ENCODE data around the gene ZFAND3.

The ZFAND3 gene

DNA sequence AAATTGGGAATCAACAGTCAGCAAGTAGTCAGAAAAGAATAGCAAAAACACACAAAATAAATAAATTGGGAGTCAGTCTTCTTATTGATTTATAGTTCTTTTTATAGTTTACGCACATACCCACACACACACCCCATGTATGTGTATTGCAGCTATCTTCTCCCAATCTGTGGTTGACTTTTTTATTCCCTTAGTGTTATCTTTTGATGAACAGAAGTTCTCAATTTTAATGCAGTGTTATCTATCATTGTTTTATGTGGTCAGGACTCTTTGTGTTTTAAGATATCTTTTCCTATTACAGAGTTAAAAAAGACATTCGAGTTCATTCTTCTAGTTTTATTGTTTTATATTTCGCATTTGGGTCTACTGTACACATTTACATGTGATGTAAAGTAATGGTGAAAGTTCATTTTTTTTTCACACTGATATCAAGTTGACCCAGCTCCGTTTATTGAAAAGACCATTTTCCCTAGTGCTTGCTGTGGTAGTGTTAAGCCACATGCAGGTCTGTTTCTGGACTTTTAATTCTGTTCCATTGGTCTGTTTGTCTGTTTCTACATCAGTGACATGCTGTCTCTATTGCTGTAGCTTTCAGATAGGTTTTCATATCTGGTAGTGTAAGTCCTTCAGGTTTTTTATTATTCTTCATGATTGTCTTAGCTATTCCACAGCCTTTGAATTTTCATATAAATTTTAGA lies 78.4 kb downstream of the ZFAND3 start:
- H3K27me3 ChIP-seq (ENCODE audit: insufficient read depth, low read length, poor library complexity) = no peaks in the 10 kb centered on the region
- ATAC-seq (ENCODE audit: insufficient read depth, low read depth) = no peak
- H3K36me3 ChIP-seq (ENCODE audit: insufficient read depth, low read length) = no peaks in the 10 kb centered on the region
- no peak overlapping the region for H3K27ac ChIP-seq (ENCODE audit: low read length)
- no peaks in the 10 kb centered on the region for H3K9me3 ChIP-seq (ENCODE audit: insufficient read depth, low read length, severe bottlenecking)
- peaks cover 37% of the 10 kb centered on the region; the same call in 1 of the 2 replicates for H4K20me1 ChIP-seq (ENCODE audit: insufficient read depth, low read length)
- no peaks in the 10 kb centered on the region for H3K4me1 ChIP-seq (ENCODE audit: insufficient read depth, low read length)
- TF ChIP-seq, protein P1, sequence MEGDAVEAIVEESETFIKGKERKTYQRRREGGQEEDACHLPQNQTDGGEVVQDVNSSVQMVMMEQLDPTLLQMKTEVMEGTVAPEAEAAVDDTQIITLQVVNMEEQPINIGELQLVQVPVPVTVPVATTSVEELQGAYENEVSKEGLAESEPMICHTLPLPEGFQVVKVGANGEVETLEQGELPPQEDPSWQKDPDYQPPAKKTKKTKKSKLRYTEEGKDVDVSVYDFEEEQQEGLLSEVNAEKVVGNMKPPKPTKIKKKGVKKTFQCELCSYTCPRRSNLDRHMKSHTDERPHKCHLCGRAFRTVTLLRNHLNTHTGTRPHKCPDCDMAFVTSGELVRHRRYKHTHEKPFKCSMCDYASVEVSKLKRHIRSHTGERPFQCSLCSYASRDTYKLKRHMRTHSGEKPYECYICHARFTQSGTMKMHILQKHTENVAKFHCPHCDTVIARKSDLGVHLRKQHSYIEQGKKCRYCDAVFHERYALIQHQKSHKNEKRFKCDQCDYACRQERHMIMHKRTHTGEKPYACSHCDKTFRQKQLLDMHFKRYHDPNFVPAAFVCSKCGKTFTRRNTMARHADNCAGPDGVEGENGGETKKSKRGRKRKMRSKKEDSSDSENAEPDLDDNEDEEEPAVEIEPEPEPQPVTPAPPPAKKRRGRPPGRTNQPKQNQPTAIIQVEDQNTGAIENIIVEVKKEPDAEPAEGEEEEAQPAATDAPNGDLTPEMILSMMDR (IDR thresholded peaks at IDR 0.05; ENCODE audit: borderline replicate concordance, extremely low read depth, low read length, poor library complexity, severe bottlenecking) = no peak
- no peak for TF ChIP-seq EZH2 (IDR thresholded peaks at IDR 0.05; ENCODE audit: borderline replicate concordance, low read depth, low read length, severe bottlenecking)
- no peak overlapping the region for H3K4me2 ChIP-seq (ENCODE audit: insufficient read depth, low read length)
- H3K9ac ChIP-seq (ENCODE audit: low read depth, low read length) = no peak overlapping the region
- H2AFZ ChIP-seq (ENCODE audit: low read depth, low read length) = no peak overlapping the region
- no peak for DNase-seq
- H3K4me3 ChIP-seq (ENCODE audit: low read depth in 1 of 2, low read length in 2 of 2) = no peak overlapping the region
- peaks cover 88% of the 10 kb centered on the region for H3K79me2 ChIP-seq (ENCODE audit: insufficient read depth, low read length)

DNA sequence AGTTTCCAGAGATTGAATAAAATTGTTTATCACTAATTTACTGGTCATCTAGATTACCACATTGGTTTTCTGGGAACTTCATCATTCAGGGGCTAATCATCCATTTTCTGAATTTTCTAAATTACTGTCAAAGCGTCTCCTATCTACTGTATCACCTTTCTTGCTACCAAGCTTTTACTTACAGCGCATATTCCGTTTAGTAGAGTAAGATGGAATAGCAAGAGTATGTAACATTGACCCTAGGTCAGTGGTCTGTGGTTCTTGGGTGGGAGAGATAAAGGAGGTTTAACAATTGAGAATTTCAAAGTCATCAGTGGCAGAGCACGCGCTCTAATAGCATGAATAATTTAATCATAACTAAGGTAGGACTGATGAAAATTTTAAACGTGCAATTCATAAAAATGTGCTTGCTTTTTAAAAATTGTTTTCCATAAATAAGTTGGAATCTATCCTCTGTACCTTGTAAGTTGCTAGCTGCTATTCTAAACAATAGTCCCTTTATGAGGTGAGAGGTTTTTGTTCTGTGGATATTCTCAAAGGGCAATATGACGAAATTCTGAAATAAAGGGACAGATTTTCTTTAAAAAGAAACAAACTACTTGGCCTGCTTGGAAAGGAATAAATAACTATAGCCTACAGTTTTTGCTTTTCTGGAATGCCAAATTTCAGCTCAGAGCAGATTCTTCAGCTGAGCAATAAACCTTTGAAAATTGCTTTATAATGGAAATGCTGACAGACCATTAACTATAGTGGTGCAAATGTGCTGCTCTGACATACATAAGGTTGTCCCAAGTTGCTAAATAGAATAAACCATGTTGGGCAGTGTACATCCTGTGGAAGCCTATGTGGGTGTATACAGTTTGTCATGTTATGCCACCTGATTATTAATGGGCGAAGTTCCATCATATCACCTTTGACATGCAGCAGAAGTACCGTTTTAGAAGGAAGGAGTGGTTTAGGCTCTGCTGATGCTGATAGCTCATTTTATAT lies 84.1 kb downstream of the ZFAND3 start:
- Histone ChIP-seq H3K79me2 (ENCODE audit: insufficient read depth, low read length) (peaks cover 98% of the 10 kb centered on the region), H3K27ac (ENCODE audit: low read length) (no peak overlapping the region), H3K4me1 (ENCODE audit: insufficient read depth, low read length) (no peaks in the 10 kb centered on the region), H3K9ac (ENCODE audit: low read depth, low read length) (no peak overlapping the region), H3K4me3 (ENCODE audit: low read depth in 1 of 2, low read length in 2 of 2) (no peak overlapping the region), H4K20me1 (ENCODE audit: insufficient read depth, low read length) (peaks cover 61% of the 10 kb centered on the region; the same call in 1 of the 2 replicates), H3K27me3 (ENCODE audit: insufficient read depth, low read length, poor library complexity) (no peaks in the 10 kb centered on the region), H2AFZ (ENCODE audit: low read depth, low read length) (no peak overlapping the region), H3K9me3 (ENCODE audit: insufficient read depth, low read length, severe bottlenecking) (no peaks in the 10 kb centered on the region), H3K4me2 (ENCODE audit: insufficient read depth, low read length) (no peak overlapping the region), H3K36me3 (ENCODE audit: insufficient read depth, low read length) (no peaks in the 10 kb centered on the region)
- DNase-seq (no peak), ATAC-seq (ENCODE audit: insufficient read depth, low read depth) (no peak)
- TF ChIP-seq, protein P1 (IDR thresholded peaks at IDR 0.05; ENCODE audit: borderline replicate concordance, extremely low read depth, low read length, poor library complexity, severe bottlenecking) = no peak
- TF ChIP-seq EZH2 (IDR thresholded peaks at IDR 0.05; ENCODE audit: borderline replicate concordance, low read depth, low read length, severe bottlenecking) = no peak

DNA sequence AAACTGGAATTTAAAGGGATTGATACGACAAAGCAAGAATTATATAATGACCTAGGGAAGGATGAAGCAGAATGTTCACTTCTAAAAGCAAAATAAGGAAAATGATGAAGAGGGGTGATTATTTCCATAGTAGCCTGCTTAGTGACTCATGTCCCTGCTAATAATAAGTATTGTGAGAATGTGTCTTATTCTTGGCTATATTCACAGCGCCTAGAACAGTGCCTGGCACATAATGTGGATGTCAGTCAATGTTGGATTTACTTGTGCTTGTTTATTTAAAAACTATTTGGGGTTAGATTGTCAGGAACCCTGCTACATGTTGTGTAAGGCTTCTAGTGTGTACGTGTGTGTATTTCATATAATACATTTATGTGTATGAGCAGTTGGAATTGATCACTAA lies 85.1 kb downstream of the ZFAND3 start:
- TF ChIP-seq EZH2 (IDR thresholded peaks at IDR 0.05; ENCODE audit: borderline replicate concordance, low read depth, low read length, severe bottlenecking) = no peak
- TF ChIP-seq, protein P1 (IDR thresholded peaks at IDR 0.05; ENCODE audit: borderline replicate concordance, extremely low read depth, low read length, poor library complexity, severe bottlenecking) = no peak
- no peaks in the 10 kb centered on the region for H3K9me3 ChIP-seq (ENCODE audit: insufficient read depth, low read length, severe bottlenecking)
- no peak overlapping the region for H2AFZ ChIP-seq (ENCODE audit: low read depth, low read length)
- no peaks in the 10 kb centered on the region for H3K36me3 ChIP-seq (ENCODE audit: insufficient read depth, low read length)
- H3K27me3 ChIP-seq (ENCODE audit: insufficient read depth, low read length, poor library complexity) = no peaks in the 10 kb centered on the region
- no peak overlapping the region for H3K27ac ChIP-seq (ENCODE audit: low read length)
- no peaks in the 10 kb centered on the region for H3K4me1 ChIP-seq (ENCODE audit: insufficient read depth, low read length)
- H3K79me2 ChIP-seq (ENCODE audit: insufficient read depth, low read length) = peaks cover 97% of the 10 kb centered on the region
- no peak overlapping the region for H3K4me2 ChIP-seq (ENCODE audit: insufficient read depth, low read length)
- H4K20me1 ChIP-seq (ENCODE audit: insufficient read depth, low read length) = peaks cover 56% of the 10 kb centered on the region; the same call in 1 of the 2 replicates
- no peak overlapping the region for H3K9ac ChIP-seq (ENCODE audit: low read depth, low read length)
- H3K4me3 ChIP-seq (ENCODE audit: low read depth in 1 of 2, low read length in 2 of 2) = no peak overlapping the region
- DNase-seq (no peak), ATAC-seq (ENCODE audit: insufficient read depth, low read depth) (no peak)
